Measurements from ENCODE around the gene CTBP2. TPM values are rescaled to one million over a fixed set of nuclear protein-coding genes. Genes with fewer than 3 reads are reported as not detected.

The CTBP2 gene
- total and polyA plus RNA-seq, 2 of the 13 experiments (the other 11 are each of a cell fraction or from before 2014, with no cell fraction given), result 0.08 TPM; not detected in 1

GRCh38 chr10:125200396-125200795 lies 40.0 kb upstream of the CTBP2 start (continued):
- no peak for TF ChIP-seq ZBED4 (CRISPR knock-in tag; IDR thresholded peaks at IDR 0.05; ENCODE audit: borderline replicate concordance)
- TF ChIP-seq ZNF274 (CRISPR knock-in tag; IDR thresholded peaks at IDR 0.05), result no peak
- TF ChIP-seq THAP8 (CRISPR knock-in tag; IDR thresholded peaks at IDR 0.05; ENCODE audit: borderline replicate concordance), result no peak

- BruUV-seq (replicated peaks), result no TSS peak
- H3K4me2 ChIP-seq (ENCODE audit: low read depth, low read length), result no peak overlapping the region
- TF ChIP-seq RAD51 (IDR thresholded peaks at IDR 0.05; ENCODE audit: borderline replicate concordance) (no peak), ZNF687 (CRISPR knock-in tag; IDR thresholded peaks at IDR 0.05) (no peak), LCORL (IDR thresholded peaks at IDR 0.05) (0 out of 2 replicates have a peak, but pooled peaks have one; percentile 27), LCORL (CRISPR knock-in tag; IDR thresholded peaks at IDR 0.05) (no peak), ZNF569 (CRISPR knock-in tag; IDR thresholded peaks at IDR 0.05; ENCODE audit: borderline replicate concordance) (no peak)
- FAIRE-seq, result no peak
- H3K27me3 ChIP-seq (ENCODE audit: control insufficient read depth in 1 of 2, insufficient read depth in 2 of 2, low read length in 2 of 2), result peaks cover 0 to 19% of the 10 kb centered on the region in 2 experiments; a peak in 2 of 5 replicates
- no peak overlapping the region for H2AFZ ChIP-seq (ENCODE audit: low read length)
- no peak overlapping the region for H3K4me3 ChIP-seq (replicated peaks in 1 of 3; ENCODE audit: insufficient read depth in 1 of 3, low read depth in 2 of 3, low read length in 3 of 3)
- H3K4me1 ChIP-seq (ENCODE audit: insufficient read depth, low read length), result no peaks in the 10 kb centered on the region
- no peak overlapping the region for H3K9ac ChIP-seq (ENCODE audit: insufficient read depth, low read depth, low read length)
- H3K9me3 ChIP-seq (ENCODE audit: low read length), result no peaks in the 10 kb centered on the region
- CTCF ChIA-PET (ENCODE audit: low intra/inter-chr PET ratio, low total read pairs), result no interaction called here
- H3K36me3 ChIP-seq (replicated peaks in 1 of 2; ENCODE audit: control insufficient read depth in 1 of 2, insufficient read depth in 2 of 2, low read length in 2 of 2), result no peaks in the 10 kb centered on the region
- POLR2A ChIA-PET, result no interaction called here
- intact Hi-C loops (cut with micrococcal nuclease; ENCODE audit: unreplicated experiment) (no loop called here), in situ Hi-C loops (cut with HindIII; ENCODE audit: extremely low pct_ligation_motif_present, low pct_unique_long_range_greater_than_20kb) (no loop called here)
- DNase-seq (ENCODE audit: low spot score), result no peak
- H3K79me2 ChIP-seq (ENCODE audit: insufficient read depth, low read length), result no peaks in the 10 kb centered on the region
- H4K20me1 ChIP-seq (ENCODE audit: insufficient read depth, low read length), result no peaks in the 10 kb centered on the region
- no peak overlapping the region for H3K27ac ChIP-seq (ENCODE audit: extremely low read length, insufficient read depth, low read length)
- WGBS (ENCODE audit: low lambda C conversion rate), result 25% methylated on average over 2 of the region's 2 CpGs
- ATAC-seq, result no peak
Observed at GRCh38 chr10:125199270-125199669, 38.9 kb upstream of the CTBP2 start.

All from HepG2 (cell line).